ENCODE results near the gene CT45A9.
"Not testable (repeated sequence)": the region's sequence is repeated elsewhere in the genome, so short reads cannot be mapped to it uniquely, and the experiment has no call there.

Gene CT45A9

GRCh38 chrX:135871712-135872111 is at the start of gene CT45A9:
CT45A9 (minus strand) TSS chrX:135871812; CDS start chrX:135868061, 3,751 bp downstream.
- not testable (repeated sequence) for H3K27me3 ChIP-seq (ENCODE audit: control insufficient read depth, low read length); H3K9me2 ChIP-seq (replicated peaks; ENCODE audit: control insufficient read depth, low read length); H3K4me1 ChIP-seq (ENCODE audit: control insufficient read depth, low read length); H3K4me3 ChIP-seq (ENCODE audit: low read length); H3F3A ChIP-seq (ENCODE audit: control insufficient read depth, insufficient read depth); H3K79me2 ChIP-seq (ENCODE audit: control insufficient read depth, low read length); H3K9me3 ChIP-seq (ENCODE audit: control insufficient read depth, insufficient read depth, low read length); H3K4me2 ChIP-seq (ENCODE audit: low read length); H4K20me1 ChIP-seq (ENCODE audit: control insufficient read depth, insufficient read depth, low read depth, low read length); H3K27ac ChIP-seq (ENCODE audit: low read depth, low read length); H3K36me3 ChIP-seq (ENCODE audit: control insufficient read depth, low read length)

GRCh38 chrX:135920516-135920915 is 48.9 kb upstream of the CT45A9 start:
- not testable (repeated sequence) for H3K79me2 ChIP-seq (ENCODE audit: control insufficient read depth, low read length); H4K20me1 ChIP-seq (ENCODE audit: control insufficient read depth, insufficient read depth, low read depth, low read length); H3F3A ChIP-seq (ENCODE audit: control insufficient read depth, insufficient read depth); H3K27ac ChIP-seq (ENCODE audit: low read depth, low read length); H3K9me3 ChIP-seq (ENCODE audit: control insufficient read depth, insufficient read depth, low read length); H3K36me3 ChIP-seq (ENCODE audit: control insufficient read depth, low read length); H3K4me3 ChIP-seq (ENCODE audit: low read length); H3K4me1 ChIP-seq (ENCODE audit: control insufficient read depth, low read length); H3K9me2 ChIP-seq (replicated peaks; ENCODE audit: control insufficient read depth, low read length); H3K4me2 ChIP-seq (ENCODE audit: low read length); H3K27me3 ChIP-seq (ENCODE audit: control insufficient read depth, low read length)

GRCh38 chrX:135914404-135914803 is 42.8 kb upstream of the CT45A9 start:
- Histone ChIP-seq H3K4me2 (ENCODE audit: low read length) (no peak overlapping the region), H3F3A (ENCODE audit: control insufficient read depth, insufficient read depth) (no peaks in the 10 kb centered on the region), H3K36me3 (ENCODE audit: control insufficient read depth, low read length) (no peaks in the 10 kb centered on the region), H3K27ac (ENCODE audit: low read depth, low read length) (no peak overlapping the region), H3K9me3 (ENCODE audit: control insufficient read depth, insufficient read depth, low read length) (no peaks in the 10 kb centered on the region), H3K4me3 (ENCODE audit: low read length) (no peak overlapping the region), H3K9me2 (replicated peaks; ENCODE audit: control insufficient read depth, low read length) (no peaks in the 10 kb centered on the region), H4K20me1 (ENCODE audit: control insufficient read depth, insufficient read depth, low read depth, low read length) (no peaks in the 10 kb centered on the region), H3K79me2 (ENCODE audit: control insufficient read depth, low read length) (no peaks in the 10 kb centered on the region), H3K27me3 (ENCODE audit: control insufficient read depth, low read length) (no peaks in the 10 kb centered on the region), H3K4me1 (ENCODE audit: control insufficient read depth, low read length) (no peaks in the 10 kb centered on the region)
- TF ChIP-seq EZH2phosphoT487 (IDR thresholded peaks at IDR 0.05; ENCODE audit: borderline replicate concordance, low read length) (no peak), CTCF (IDR thresholded peaks at IDR 0.05; ENCODE audit: low read depth, low read length, poor library complexity, severe bottlenecking) (no peak)

GRCh38 chrX:135910251-135910650 is 38.6 kb upstream of the CT45A9 start:
- H3K36me3 ChIP-seq (ENCODE audit: control insufficient read depth, low read length) = no peaks in the 10 kb centered on the region
- TF ChIP-seq CTCF (IDR thresholded peaks at IDR 0.05; ENCODE audit: low read depth, low read length, poor library complexity, severe bottlenecking) (no peak), EZH2phosphoT487 (IDR thresholded peaks at IDR 0.05; ENCODE audit: borderline replicate concordance, low read length) (no peak)
- H3K4me2 ChIP-seq (ENCODE audit: low read length) = no peak overlapping the region
- no peaks in the 10 kb centered on the region for H3K79me2 ChIP-seq (ENCODE audit: control insufficient read depth, low read length)
- H3K4me3 ChIP-seq (ENCODE audit: low read length) = no peak overlapping the region
- H4K20me1 ChIP-seq (ENCODE audit: control insufficient read depth, insufficient read depth, low read depth, low read length) = no peaks in the 10 kb centered on the region
- H3F3A ChIP-seq (ENCODE audit: control insufficient read depth, insufficient read depth) = no peaks in the 10 kb centered on the region
- H3K27ac ChIP-seq (ENCODE audit: low read depth, low read length) = no peak overlapping the region
- no peaks in the 10 kb centered on the region for H3K9me3 ChIP-seq (ENCODE audit: control insufficient read depth, insufficient read depth, low read length)
- no peaks in the 10 kb centered on the region for H3K9me2 ChIP-seq (replicated peaks; ENCODE audit: control insufficient read depth, low read length)
- H3K4me1 ChIP-seq (ENCODE audit: control insufficient read depth, low read length) = no peaks in the 10 kb centered on the region
- H3K27me3 ChIP-seq (ENCODE audit: control insufficient read depth, low read length) = no peaks in the 10 kb centered on the region

Measured in DOHH2 (cell line).